ENCODE measurements around the gene ROR1.

ROR1 gene

GRCh38 chr1:63920154-63921117 lies 146.6 kb downstream of the ROR1 start:
- H3K4me3 ChIP-seq (ENCODE audit: low read length in 2 of 2) = no peak overlapping the region
- H3K27ac ChIP-seq (ENCODE audit: low read length) = no peak overlapping the region
- peaks cover 6% of the 10 kb centered on the region for H3K4me1 ChIP-seq (ENCODE audit: control insufficient read depth, insufficient read depth, low read length)
- no peaks in the 10 kb centered on the region for H3K27me3 ChIP-seq (ENCODE audit: control insufficient read depth in 1 of 2, insufficient read depth in 2 of 2, low read length in 2 of 2)
- H3K9ac ChIP-seq (ENCODE audit: low read length in 2 of 2) = no peak overlapping the region
- no peaks in the 10 kb centered on the region for H3K36me3 ChIP-seq (ENCODE audit: control insufficient read depth in 2 of 2, insufficient read depth in 2 of 2, low read length in 2 of 2)
- H3K9me3 ChIP-seq (ENCODE audit: control insufficient read depth in 2 of 2, low read length in 2 of 2) = no peaks in the 10 kb centered on the region

- H3K27ac ChIP-seq (ENCODE audit: low read length) = no peak overlapping the region
- H3K4me1 ChIP-seq (ENCODE audit: control insufficient read depth, insufficient read depth, low read length) = peaks cover 6% of the 10 kb centered on the region
These were observed 147.5 kb downstream of the ROR1 start for GRCh38 chr1:63921359-63921758.

GRCh38 chr1:63921802-63922201 lies 148.0 kb downstream of the ROR1 start:
- Histone ChIP-seq H3K9ac (ENCODE audit: low read length in 2 of 2) (no peak overlapping the region), H3K4me3 (ENCODE audit: low read length in 2 of 2) (no peak overlapping the region), H3K27me3 (ENCODE audit: control insufficient read depth in 1 of 2, insufficient read depth in 2 of 2, low read length in 2 of 2) (no peaks in the 10 kb centered on the region), H3K36me3 (ENCODE audit: control insufficient read depth in 2 of 2, insufficient read depth in 2 of 2, low read length in 2 of 2) (no peaks in the 10 kb centered on the region), H3K4me1 (ENCODE audit: control insufficient read depth, insufficient read depth, low read length) (peaks cover 6% of the 10 kb centered on the region), H3K27ac (ENCODE audit: low read length) (no peak overlapping the region), H3K9me3 (ENCODE audit: control insufficient read depth in 2 of 2, low read length in 2 of 2) (no peaks in the 10 kb centered on the region)

More at GRCh38 chr1:63921359-63921758, 147.5 kb downstream of the ROR1 start:
- Histone ChIP-seq H3K4me3 (ENCODE audit: low read length in 2 of 2) (no peak overlapping the region), H3K9me3 (ENCODE audit: control insufficient read depth in 2 of 2, low read length in 2 of 2) (no peaks in the 10 kb centered on the region), H3K27me3 (ENCODE audit: control insufficient read depth in 1 of 2, insufficient read depth in 2 of 2, low read length in 2 of 2) (no peaks in the 10 kb centered on the region), H3K9ac (ENCODE audit: low read length in 2 of 2) (no peak overlapping the region), H3K36me3 (ENCODE audit: control insufficient read depth in 2 of 2, insufficient read depth in 2 of 2, low read length in 2 of 2) (no peaks in the 10 kb centered on the region)

GRCh38 chr1:63922848-63923247 lies 149.0 kb downstream of the ROR1 start:
- H3K9me3 ChIP-seq (ENCODE audit: control insufficient read depth in 2 of 2, low read length in 2 of 2) = no peaks in the 10 kb centered on the region
- no peak overlapping the region for H3K27ac ChIP-seq (ENCODE audit: low read length)
- H3K4me1 ChIP-seq (ENCODE audit: control insufficient read depth, insufficient read depth, low read length) = peaks cover 7% of the 10 kb centered on the region
- H3K27me3 ChIP-seq (ENCODE audit: control insufficient read depth in 1 of 2, insufficient read depth in 2 of 2, low read length in 2 of 2) = no peaks in the 10 kb centered on the region
- no peaks in the 10 kb centered on the region for H3K36me3 ChIP-seq (ENCODE audit: control insufficient read depth in 2 of 2, insufficient read depth in 2 of 2, low read length in 2 of 2)
- H3K9ac ChIP-seq (ENCODE audit: low read length in 2 of 2) = no peak overlapping the region
- H3K4me3 ChIP-seq (ENCODE audit: low read length in 2 of 2) = no peak overlapping the region

DNA sequence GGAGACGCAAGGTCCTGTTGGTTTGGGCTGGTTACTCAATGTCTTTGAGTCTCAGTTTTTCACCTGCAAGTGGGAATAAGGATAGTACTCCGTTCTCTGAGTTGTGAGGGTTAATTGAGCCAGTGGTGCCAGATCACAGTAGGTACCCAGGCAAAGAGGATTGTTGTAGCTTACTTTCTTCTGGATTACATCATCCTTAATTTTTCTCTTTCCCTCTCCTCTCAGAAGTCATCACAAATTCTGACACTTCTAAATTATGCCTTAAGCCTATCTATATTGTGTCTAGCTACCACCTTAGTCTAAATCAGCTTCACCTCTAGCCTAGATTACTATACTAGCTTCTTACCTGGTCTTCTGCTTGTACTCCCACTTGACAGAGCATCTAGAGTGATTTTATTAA lies 149.5 kb downstream of the ROR1 start:
- Histone ChIP-seq H3K27ac (ENCODE audit: low read length) (no peak overlapping the region), H3K4me3 (ENCODE audit: low read length in 2 of 2) (no peak overlapping the region), H3K9me3 (ENCODE audit: control insufficient read depth in 2 of 2, low read length in 2 of 2) (no peaks in the 10 kb centered on the region), H3K4me1 (ENCODE audit: control insufficient read depth, insufficient read depth, low read length) (peaks cover 11% of the 10 kb centered on the region), H3K9ac (ENCODE audit: low read length in 2 of 2) (no peak overlapping the region), H3K36me3 (ENCODE audit: control insufficient read depth in 2 of 2, insufficient read depth in 2 of 2, low read length in 2 of 2) (no peaks in the 10 kb centered on the region), H3K27me3 (ENCODE audit: control insufficient read depth in 1 of 2, insufficient read depth in 2 of 2, low read length in 2 of 2) (no peaks in the 10 kb centered on the region)

DNA sequence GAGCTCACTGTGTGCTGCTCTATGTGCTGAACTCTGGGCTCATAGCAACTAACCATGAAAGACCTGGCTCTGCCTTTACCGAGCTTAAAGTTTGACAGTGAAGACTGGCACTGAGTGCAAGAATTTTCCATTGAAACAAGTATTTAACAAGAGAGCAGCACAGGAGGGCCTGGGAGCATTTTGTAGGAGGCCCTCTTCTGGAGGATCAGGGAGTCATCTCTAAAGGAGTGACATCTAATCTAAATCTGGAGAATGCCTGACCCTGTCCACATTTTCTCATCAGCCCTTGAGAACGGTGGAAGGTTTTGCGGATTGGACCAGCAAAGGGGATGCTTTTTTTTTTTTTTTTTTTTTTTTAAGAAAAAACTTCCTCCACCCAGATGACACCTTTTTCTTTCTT lies 150.8 kb downstream of the ROR1 start:
- Histone ChIP-seq H3K36me3 (ENCODE audit: control insufficient read depth in 2 of 2, insufficient read depth in 2 of 2, low read length in 2 of 2) (no peaks in the 10 kb centered on the region), H3K4me3 (ENCODE audit: low read length in 2 of 2) (no peak overlapping the region), H3K27me3 (ENCODE audit: control insufficient read depth in 1 of 2, insufficient read depth in 2 of 2, low read length in 2 of 2) (no peaks in the 10 kb centered on the region), H3K27ac (ENCODE audit: low read length) (no peak overlapping the region), H3K9me3 (ENCODE audit: control insufficient read depth in 2 of 2, low read length in 2 of 2) (no peaks in the 10 kb centered on the region), H3K4me1 (ENCODE audit: control insufficient read depth, insufficient read depth, low read length) (peaks cover 11% of the 10 kb centered on the region), H3K9ac (ENCODE audit: low read length in 2 of 2) (no peak overlapping the region)

GRCh38 chr1:63928186-63929105 lies 154.6 kb downstream of the ROR1 start:
- H3K4me3 ChIP-seq (ENCODE audit: low read length in 2 of 2) = no peak overlapping the region

DNA sequence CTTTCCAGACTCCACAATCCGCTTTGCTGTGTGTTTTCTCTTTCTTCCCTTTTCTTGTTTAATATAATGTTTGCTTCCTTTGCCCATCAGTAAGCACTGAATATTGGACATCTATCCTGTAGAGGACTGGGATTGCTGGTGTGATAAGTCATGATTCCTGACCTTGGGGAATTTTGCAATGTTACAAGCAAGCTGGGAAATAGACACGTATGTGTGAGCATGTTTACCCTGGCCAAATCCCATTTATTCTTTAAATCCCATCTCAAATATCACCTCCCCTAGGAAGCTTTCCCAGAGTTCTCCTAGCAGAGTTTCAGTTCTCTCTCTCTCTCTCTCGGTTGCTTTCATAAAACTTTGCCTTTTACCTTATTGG lies 155.3 kb downstream of the ROR1 start:
- Histone ChIP-seq H3K27me3 (ENCODE audit: control insufficient read depth in 1 of 2, insufficient read depth in 2 of 2, low read length in 2 of 2) (no peaks in the 10 kb centered on the region), H3K4me3 (ENCODE audit: low read length in 2 of 2) (no peak overlapping the region), H3K9me3 (ENCODE audit: control insufficient read depth in 2 of 2, low read length in 2 of 2) (no peaks in the 10 kb centered on the region), H3K27ac (ENCODE audit: low read length) (no peak overlapping the region), H3K9ac (ENCODE audit: low read length in 2 of 2) (no peak overlapping the region), H3K36me3 (ENCODE audit: control insufficient read depth in 2 of 2, insufficient read depth in 2 of 2, low read length in 2 of 2) (no peaks in the 10 kb centered on the region), H3K4me1 (ENCODE audit: control insufficient read depth, insufficient read depth, low read length) (peaks cover 6% of the 10 kb centered on the region)

More at GRCh38 chr1:63928186-63929105, 154.6 kb downstream of the ROR1 start:
- no peaks in the 10 kb centered on the region for H3K9me3 ChIP-seq (ENCODE audit: control insufficient read depth in 2 of 2, low read length in 2 of 2)
- H3K9ac ChIP-seq (ENCODE audit: low read length in 2 of 2) = no peak overlapping the region
- no peaks in the 10 kb centered on the region for H3K36me3 ChIP-seq (ENCODE audit: control insufficient read depth in 2 of 2, insufficient read depth in 2 of 2, low read length in 2 of 2)
- no peaks in the 10 kb centered on the region for H3K27me3 ChIP-seq (ENCODE audit: control insufficient read depth in 1 of 2, insufficient read depth in 2 of 2, low read length in 2 of 2)
- peaks cover 6% of the 10 kb centered on the region for H3K4me1 ChIP-seq (ENCODE audit: control insufficient read depth, insufficient read depth, low read length)
- no peak overlapping the region for H3K27ac ChIP-seq (ENCODE audit: low read length)

DNA sequence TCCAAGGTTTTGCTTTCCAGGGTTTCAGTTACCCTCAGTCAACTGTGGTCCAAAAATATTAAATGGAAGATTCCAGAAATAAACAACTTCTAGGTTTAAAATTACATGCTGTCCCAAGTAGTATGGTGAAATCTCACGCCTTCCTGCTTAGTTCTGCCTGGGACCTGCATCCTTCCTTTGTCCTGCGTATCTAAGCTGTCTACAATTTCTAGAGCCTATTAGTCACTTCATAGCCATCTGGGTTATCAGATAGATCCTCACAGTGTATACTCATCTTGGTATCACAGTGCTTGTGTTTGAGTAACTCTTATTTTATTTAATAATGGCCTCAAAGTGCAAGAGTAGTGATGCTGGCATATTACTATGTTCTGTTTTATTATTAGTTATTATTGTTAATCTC lies 157.7 kb downstream of the ROR1 start:
- H3K9ac ChIP-seq (ENCODE audit: low read length in 2 of 2) = no peak overlapping the region
- no peaks in the 10 kb centered on the region for H3K36me3 ChIP-seq (ENCODE audit: control insufficient read depth in 2 of 2, insufficient read depth in 2 of 2, low read length in 2 of 2)
- H3K27me3 ChIP-seq (ENCODE audit: control insufficient read depth in 1 of 2, insufficient read depth in 2 of 2, low read length in 2 of 2) = no peaks in the 10 kb centered on the region
- peaks cover 6% of the 10 kb centered on the region for H3K4me1 ChIP-seq (ENCODE audit: control insufficient read depth, insufficient read depth, low read length)
- no peaks in the 10 kb centered on the region for H3K9me3 ChIP-seq (ENCODE audit: control insufficient read depth in 2 of 2, low read length in 2 of 2)
- no peak overlapping the region for H3K27ac ChIP-seq (ENCODE audit: low read length)
- H3K4me3 ChIP-seq (ENCODE audit: low read length in 2 of 2) = no peak overlapping the region

DNA sequence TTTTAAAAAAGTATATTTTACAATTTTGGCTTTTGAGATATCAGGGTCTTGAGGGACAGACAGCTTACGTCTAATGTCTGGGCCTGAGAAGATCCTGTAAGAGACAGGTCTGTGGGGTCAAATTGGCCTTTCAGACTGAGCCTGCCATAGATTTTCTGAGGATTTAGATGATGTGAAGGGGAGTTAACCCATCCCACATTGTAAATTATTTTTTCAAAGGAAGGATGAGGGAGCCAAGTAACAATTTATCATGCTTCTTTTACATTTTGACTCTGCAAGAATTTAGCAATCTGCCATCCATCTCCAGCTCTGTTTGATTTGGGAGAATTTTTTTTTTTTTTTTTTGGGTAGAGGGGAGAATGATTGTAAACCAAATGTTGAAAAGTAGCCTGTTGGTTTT lies 160.9 kb downstream of the ROR1 start:
- Histone ChIP-seq H3K4me1 (ENCODE audit: control insufficient read depth, insufficient read depth, low read length) (no peaks in the 10 kb centered on the region), H3K9me3 (ENCODE audit: control insufficient read depth in 2 of 2, low read length in 2 of 2) (no peaks in the 10 kb centered on the region), H3K27ac (ENCODE audit: low read length) (no peak overlapping the region), H3K36me3 (ENCODE audit: control insufficient read depth in 2 of 2, insufficient read depth in 2 of 2, low read length in 2 of 2) (no peaks in the 10 kb centered on the region), H3K4me3 (ENCODE audit: low read length in 2 of 2) (no peak overlapping the region), H3K27me3 (ENCODE audit: control insufficient read depth in 1 of 2, insufficient read depth in 2 of 2, low read length in 2 of 2) (no peaks in the 10 kb centered on the region), H3K9ac (ENCODE audit: low read length in 2 of 2) (no peak overlapping the region)

Data from stomach smooth muscle (tissue), 2 donors.